BJ (cell line): ENCODE data around the gene CARD9. TPM values are rescaled to one million over a fixed set of nuclear protein-coding genes. Genes with fewer than 3 reads are reported as not detected.

Experiments
- CTCF ChIA-PET: fragments of 350-600 bp; formaldehyde crosslinking; extraction: SDS; loops from one replicate; lab custom pipeline; 2021; ENCODE audit warnings: antibody characterized with exemption, inconsistent platforms; lab: Yijun Ruan, JAX
- POLR2A ChIA-PET: fragments of 300-600 bp; sonication (Branson Sonifier 250); formaldehyde crosslinking; extraction: SDS; loops from one replicate; lab custom pipeline; 2021; ENCODE audit warnings: antibody characterized with exemption; lab: Charles Lee
- DNase-seq: peaks from one replicate; pipeline ENCODE4 v3.0.0-alpha.2; 2011; ENCODE audit warnings: low read depth
- H3K27me3 ChIP-seq: 2 replicates; pipeline ENCODE4 v1.6.0; 2011; ENCODE audit warnings: low read length; ENCODE audit not compliant: control insufficient read depth, insufficient read depth
- H3K36me3 ChIP-seq: 2 replicates; pipeline ENCODE4 v1.5.1; 2011; ENCODE audit warnings: low read length; ENCODE audit not compliant: control insufficient read depth, insufficient read depth
- H3K4me3 ChIP-seq: 2 replicates; pipeline ENCODE4 v1.5.1; 2011; ENCODE audit warnings: low read depth, mild to moderate bottlenecking, control low read depth, low read length
- CTCF ChIP-seq: IDR thresholded peaks from 2 replicates; pipeline ENCODE4 v1.5.1; 2011; ENCODE audit warnings: low read depth, mild to moderate bottlenecking, control low read depth, inconsistent platforms, low read length, moderate library complexity; ENCODE audit not compliant: insufficient read depth
- polyA minus RNA-seq: library from RNA; depleted of rRNA, polyadenylated mRNA; stranded (reverse); fragments of >200 nt; gene quantifications from 2 replicates; pipeline ENCODE4 v1.2.3, GENCODE V29; 2011; rRNA and poly(A)+ RNA removed
- polyA plus RNA-seq: library from polyadenylated mRNA; depleted of rRNA; stranded (reverse); fragments of >200 nt; gene quantifications from 2 replicates; pipeline ENCODE4 v1.2.3, GENCODE V29; 2011; rRNA removed

The CARD9 gene, protein sequence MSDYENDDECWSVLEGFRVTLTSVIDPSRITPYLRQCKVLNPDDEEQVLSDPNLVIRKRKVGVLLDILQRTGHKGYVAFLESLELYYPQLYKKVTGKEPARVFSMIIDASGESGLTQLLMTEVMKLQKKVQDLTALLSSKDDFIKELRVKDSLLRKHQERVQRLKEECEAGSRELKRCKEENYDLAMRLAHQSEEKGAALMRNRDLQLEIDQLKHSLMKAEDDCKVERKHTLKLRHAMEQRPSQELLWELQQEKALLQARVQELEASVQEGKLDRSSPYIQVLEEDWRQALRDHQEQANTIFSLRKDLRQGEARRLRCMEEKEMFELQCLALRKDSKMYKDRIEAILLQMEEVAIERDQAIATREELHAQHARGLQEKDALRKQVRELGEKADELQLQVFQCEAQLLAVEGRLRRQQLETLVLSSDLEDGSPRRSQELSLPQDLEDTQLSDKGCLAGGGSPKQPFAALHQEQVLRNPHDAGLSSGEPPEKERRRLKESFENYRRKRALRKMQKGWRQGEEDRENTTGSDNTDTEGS
- polyA plus RNA-seq = 12.9 and 21.3 TPM in 2 replicates
- polyA minus RNA-seq = 12.0 and 14.5 TPM in 2 replicates

DNA sequence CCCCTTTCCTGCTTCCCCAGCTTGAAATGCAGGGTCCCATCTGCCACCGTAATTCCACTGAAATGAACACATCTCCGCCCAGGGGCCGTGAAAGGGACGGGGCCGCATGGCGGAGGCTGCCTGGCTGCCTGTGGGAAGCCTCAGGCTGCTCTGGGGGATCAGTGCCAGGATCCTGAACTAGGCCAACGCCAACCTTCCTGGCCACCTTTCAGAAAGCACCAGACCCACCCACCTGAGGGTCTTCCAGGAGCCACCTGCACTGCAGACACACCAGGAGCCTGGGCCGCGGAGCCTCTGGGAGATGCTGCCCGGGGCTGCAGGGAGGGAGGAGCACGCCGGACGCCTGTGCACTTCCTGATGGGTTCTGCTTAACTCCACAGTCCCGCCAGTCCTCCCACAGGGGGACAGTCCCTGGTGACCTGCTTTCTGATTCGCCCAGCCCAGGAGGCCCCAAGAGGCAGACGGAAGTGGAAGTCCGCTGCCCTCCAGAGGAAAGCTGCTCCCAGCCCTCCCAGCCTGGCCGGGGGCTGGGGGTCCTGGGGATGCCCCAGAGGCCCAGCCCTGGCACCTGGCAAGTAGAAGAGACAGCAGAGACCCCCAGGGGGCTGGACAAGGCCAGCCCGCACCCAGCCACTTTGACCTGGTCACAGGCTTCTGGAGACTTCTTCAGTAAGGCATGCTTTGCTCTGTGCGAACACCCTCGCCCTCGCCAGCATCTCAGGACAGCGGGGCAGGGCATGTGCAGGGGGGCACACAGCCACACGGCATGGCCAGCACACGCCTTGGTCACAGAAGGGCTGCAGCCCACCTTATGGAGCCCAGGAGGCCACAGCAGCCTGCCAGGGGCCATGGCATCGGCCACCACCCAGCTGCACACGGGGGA is at the start of gene CARD9:
TSS of gene CARD9 (minus strand) at position 370 of the 883 bp plus-strand sequence. CDS start 1,591 bp downstream, outside the sequence.
- H3K4me3 ChIP-seq = peak within 1 kb of the TSS; percentile 35
- ChIA-PET POLR2A (no interaction called here), CTCF (interaction anchor here (0.9 to 5.4 kb wide), 7 partner anchors 8 to 66 kb away, joined by 3 to 30 read pairs (median 5); partner anchors contain the start of genes DNLZ and INPP5E)
- DNase-seq = no peak
- H3K36me3 ChIP-seq = peaks cover 20% of the 10 kb centered on the region
- no peaks in the 10 kb centered on the region for H3K27me3 ChIP-seq
- no peak for TF ChIP-seq CTCF

DNA sequence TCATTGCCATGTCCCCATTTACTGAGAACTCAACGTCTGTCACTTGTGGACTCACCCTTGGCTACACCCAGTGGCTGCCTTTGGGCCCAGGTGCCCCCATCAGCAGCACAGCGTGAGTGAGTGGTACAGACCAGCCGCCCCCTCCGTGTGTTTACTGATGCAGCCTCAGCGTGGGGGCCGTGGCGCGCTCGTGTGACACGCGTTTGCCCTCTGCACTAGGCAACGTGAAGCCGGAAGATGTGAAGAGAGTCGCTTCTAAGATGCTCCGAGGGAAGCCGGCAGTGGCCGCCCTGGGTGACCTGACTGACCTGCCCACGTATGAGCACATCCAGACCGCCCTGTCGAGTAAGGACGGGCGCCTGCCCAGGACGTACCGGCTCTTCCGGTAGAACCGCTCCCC is 49.4 kb upstream of the CARD9 start:
- no peaks in the 10 kb centered on the region for H3K27me3 ChIP-seq
- H3K4me3 ChIP-seq = no peak overlapping the region
- H3K36me3 ChIP-seq = peaks cover 36% of the 10 kb centered on the region
- DNase-seq = no peak
- TF ChIP-seq CTCF = no peak
- ChIA-PET POLR2A (no interaction called here), CTCF (interaction anchor here (1.1 kb wide), 1 partner anchor 17 kb away, joined by 6 read pairs; no protein-coding TSS in a partner anchor)

DNA sequence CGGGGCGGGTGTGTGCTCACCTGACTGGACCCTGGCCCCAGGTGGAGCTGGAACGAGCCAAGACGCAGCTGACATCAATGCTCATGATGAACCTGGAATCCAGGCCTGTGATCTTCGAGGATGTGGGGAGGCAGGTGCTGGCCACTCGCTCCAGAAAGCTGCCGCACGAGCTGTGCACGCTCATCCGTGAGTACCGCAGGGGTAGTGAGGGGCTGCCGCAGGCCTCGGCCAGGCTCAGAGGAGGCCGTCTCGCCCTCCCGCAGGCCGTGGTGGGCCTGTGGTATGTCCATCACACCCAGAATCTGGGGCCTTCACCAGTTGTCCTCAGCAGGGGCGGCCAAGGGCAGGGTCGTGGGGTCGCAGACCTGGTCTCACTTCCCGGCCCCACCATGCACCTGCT is 48.3 kb upstream of the CARD9 start:
- Histone ChIP-seq H3K4me3 (no peak overlapping the region), H3K27me3 (no peaks in the 10 kb centered on the region), H3K36me3 (peaks cover 42% of the 10 kb centered on the region)
- no peak for TF ChIP-seq CTCF
- ChIA-PET POLR2A (no interaction called here), CTCF (no interaction called here)
- no peak for DNase-seq

DNA sequence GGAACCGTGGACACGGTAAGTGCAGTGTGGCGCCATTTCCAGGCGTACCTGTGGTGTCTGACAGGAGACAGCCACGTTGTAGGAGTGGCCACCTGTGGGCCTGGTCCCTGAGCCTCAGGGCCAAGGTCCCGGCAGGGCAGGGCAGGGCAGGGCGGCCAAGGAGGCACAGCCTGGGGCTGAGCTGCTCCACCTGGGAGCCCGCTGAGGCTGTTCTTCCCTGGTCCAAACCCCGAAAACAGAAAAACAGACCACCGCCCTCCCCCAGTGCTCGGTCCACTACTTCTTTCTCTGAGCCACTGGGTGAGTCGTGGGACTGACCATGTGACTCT is 45.6 kb upstream of the CARD9 start:
- H3K27me3 ChIP-seq = no peaks in the 10 kb centered on the region
- no peak overlapping the region for H3K4me3 ChIP-seq
- peaks cover 62% of the 10 kb centered on the region for H3K36me3 ChIP-seq
- POLR2A ChIA-PET = no interaction called here
- no peak for DNase-seq
- CTCF ChIA-PET = no interaction called here
- TF ChIP-seq CTCF = no peak
